ENCODE data around the gene LRRC4B.

- TF ChIP-seq CTCF (IDR thresholded peaks at IDR 0.05 in 4 of 5, conservative IDR thresholded peaks at IDR 0.05 in 1 of 5) (no peak), POLR2A (IDR thresholded peaks at IDR 0.05) (no peak)
Measured at GRCh38 chr19:50573741-50574461, 5.7 kb upstream of the LRRC4B start.

Data from gastrocnemius medialis (tissue), 4 donors.